Stimulated activated CD8-positive, alpha-beta memory T cell treated with anti-CD3 and anti-CD28 coated beads, Interleukin-12 subunit alpha, Interleukin-12 subunit beta, amount 100 ng/mL, for 4 hours (primary cell): ENCODE results near the gene TMC1.

ENCODE experiments used
- DNase-seq: peaks from one replicate; pipeline ENCODE4 v3.0.0-alpha.2; 2020; ENCODE audit warnings: low read depth

The TMC1 gene

GRCh38 chr9:72680593-72681282 is 159.3 kb downstream of the TMC1 start:
- DNase-seq = no peak

GRCh38 chr9:72681283-72681630 is 159.8 kb downstream of the TMC1 start:
- no peak for DNase-seq

GRCh38 chr9:72684615-72685014 is 163.2 kb downstream of the TMC1 start:
- no peak for DNase-seq

GRCh38 chr9:72685911-72686310 is 164.5 kb downstream of the TMC1 start:
- DNase-seq = no peak

GRCh38 chr9:72687331-72687730 is 165.9 kb downstream of the TMC1 start:
- DNase-seq = no peak

- no peak for DNase-seq
Observed at GRCh38 chr9:72691671-72692070, 170.3 kb downstream of the TMC1 start.

- no peak for DNase-seq
Observed at GRCh38 chr9:72695365-72695764, 174.0 kb downstream of the TMC1 start.

DNA sequence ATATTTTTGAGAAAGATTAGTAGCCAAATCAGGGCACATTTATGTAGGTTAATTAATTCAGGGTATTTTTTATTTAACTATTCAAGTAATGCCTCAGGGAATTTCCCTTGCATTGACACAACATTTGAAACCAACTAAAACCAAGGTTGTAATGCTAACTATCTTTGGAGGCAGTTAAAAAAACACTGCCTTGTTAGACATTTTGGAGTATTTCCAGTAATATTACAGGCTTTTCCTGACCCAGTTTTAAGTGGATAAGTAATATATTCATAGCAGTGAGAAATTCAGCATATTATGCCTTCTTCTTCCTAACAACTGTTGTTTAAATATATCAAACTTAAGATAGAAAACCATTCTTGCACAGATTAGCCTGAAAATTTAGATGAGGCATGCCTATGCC is 175.1 kb downstream of the TMC1 start:
- no peak for DNase-seq

GRCh38 chr9:72701510-72701909 is 180.1 kb downstream of the TMC1 start:
- DNase-seq = no peak

GRCh38 chr9:72703574-72703973 is 182.2 kb downstream of the TMC1 start:
- DNase-seq = no peak

- DNase-seq = no peak
Observed at GRCh38 chr9:72704688-72705375, 183.4 kb downstream of the TMC1 start.

- DNase-seq = no peak
Observed at GRCh38 chr9:72718503-72718902, 197.1 kb downstream of the TMC1 start.

DNA sequence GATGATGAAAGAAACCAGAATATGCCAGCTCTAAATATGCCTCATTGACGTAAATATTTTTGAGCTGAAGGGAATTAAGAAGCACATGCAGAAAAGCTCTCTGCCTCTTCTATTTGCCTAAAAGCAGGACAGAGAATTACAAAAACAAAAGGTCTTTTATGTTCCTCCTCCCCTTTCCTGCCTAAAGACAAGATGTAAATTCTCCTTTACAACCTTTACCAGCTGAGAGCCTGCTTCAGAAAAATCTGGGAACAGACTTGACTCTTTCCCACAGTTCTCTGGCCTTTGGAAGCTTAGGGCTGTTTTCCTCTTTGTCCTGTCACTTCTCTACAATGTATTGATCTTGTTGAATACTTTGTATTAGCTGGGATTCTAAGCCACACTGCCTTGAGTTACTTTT is 199.7 kb downstream of the TMC1 start:
- no peak for DNase-seq

- no peak for DNase-seq
Observed at GRCh38 chr9:72726947-72727346, 205.5 kb downstream of the TMC1 start.

- no peak for DNase-seq
Observed at GRCh38 chr9:72728031-72728770, 206.8 kb downstream of the TMC1 start.

DNA sequence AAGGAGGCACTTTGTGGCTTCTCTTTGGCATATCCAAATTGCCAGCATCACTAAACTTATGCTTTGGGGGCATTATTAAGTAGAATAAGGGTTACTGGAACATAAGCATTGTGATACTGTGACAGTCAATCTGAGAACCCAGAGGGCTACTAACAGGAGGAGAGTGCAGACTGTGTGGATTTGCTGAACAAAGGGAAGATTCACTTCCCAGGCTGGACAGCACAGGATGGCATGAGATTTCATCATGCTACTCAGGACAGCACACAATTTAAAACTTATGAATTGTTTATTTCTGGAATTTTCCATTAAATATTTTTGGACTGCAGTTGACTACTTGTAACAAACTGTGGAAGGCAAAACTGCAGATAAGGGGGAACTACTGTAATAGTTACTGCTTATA is 212.5 kb downstream of the TMC1 start:
- DNase-seq = no peak

GRCh38 chr9:72734631-72735030 is 213.2 kb downstream of the TMC1 start:
- no peak for DNase-seq

GRCh38 chr9:72743836-72744235 is 222.4 kb downstream of the TMC1 start:
- DNase-seq = no peak

- no peak for DNase-seq
Observed at GRCh38 chr9:72749276-72749675, 227.9 kb downstream of the TMC1 start.

DNA sequence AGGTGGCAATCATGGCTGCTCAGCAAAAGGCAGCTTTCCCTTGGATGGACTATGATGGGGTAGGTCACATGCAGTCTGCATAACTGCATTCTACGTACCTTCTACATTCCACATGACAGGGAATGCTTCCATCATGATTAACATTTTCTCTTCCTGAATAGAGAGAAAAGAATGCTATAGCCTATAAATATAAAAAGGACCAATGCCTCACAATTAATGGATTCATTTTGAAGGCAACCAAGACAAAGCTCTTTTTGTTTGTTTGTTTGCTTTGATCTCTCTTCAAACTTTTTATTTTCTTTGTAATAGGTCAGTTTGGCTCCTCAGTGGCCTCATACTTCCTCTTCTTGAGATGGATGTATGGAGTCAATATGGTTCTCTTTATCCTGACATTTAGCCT is 230.1 kb downstream of the TMC1 start:
- no peak for DNase-seq

GRCh38 chr9:72753266-72753893 is 232.0 kb downstream of the TMC1 start:
- no peak for DNase-seq

DNA sequence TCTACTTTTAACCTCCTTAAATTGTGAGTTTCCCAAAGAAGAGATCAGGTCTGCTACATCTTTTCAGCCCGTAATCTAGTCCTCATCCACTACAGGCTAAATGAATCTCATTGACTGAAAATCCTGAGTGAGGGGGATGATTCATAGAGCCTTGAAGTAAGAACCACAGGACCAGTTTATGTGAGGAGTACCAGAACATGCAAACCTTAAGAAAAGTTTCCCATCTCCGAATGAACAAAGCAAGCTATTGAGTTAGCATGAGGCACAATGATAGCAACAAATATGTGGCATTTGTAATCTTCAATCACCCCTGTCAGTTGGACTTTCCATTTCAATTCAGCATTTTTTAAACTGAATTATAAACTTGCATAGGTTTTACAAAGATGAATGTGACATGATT is 234.4 kb downstream of the TMC1 start:
- DNase-seq = no peak

- no peak for DNase-seq
Observed at GRCh38 chr9:72758944-72759343, 237.5 kb downstream of the TMC1 start.
